ENCODE results near the gene IQCK. TPM values are rescaled to one million over a fixed set of nuclear protein-coding genes. Genes with fewer than 3 reads are reported as not detected.

The IQCK gene
- total RNA-seq, 6 experiments from 2014 or later = 2.0 to 4.7 (median 3.9) TPM

- H3K36me3 ChIP-seq = no peaks in the 10 kb centered on the region
- no peak overlapping the region for H3K27ac ChIP-seq
- TF ChIP-seq POLR2A (IDR thresholded peaks at IDR 0.05) (no peak), CTCF (IDR thresholded peaks at IDR 0.05) (no peak)
- H3K4me1 ChIP-seq = no peaks in the 10 kb centered on the region
- DNase-seq (no peak), ATAC-seq (no peak)
- WGBS (ENCODE audit: insufficient coverage, low coverage, low lambda C conversion rate, missing lambda C conversion rate) = 54% methylated on average over 1 of the region's 1 CpG
- intact Hi-C loops (cut with DNase I) = no loop called here
- no peaks in the 10 kb centered on the region for H3K9me3 ChIP-seq
- H3K27me3 ChIP-seq = no peaks in the 10 kb centered on the region
- H3K4me3 ChIP-seq = no peak overlapping the region
These were observed 36.6 kb downstream of the IQCK start for GRCh38 chr16:19754644-19755036.

GRCh38 chr16:19755268-19755667 is 37.2 kb downstream of the IQCK start:
- no peak overlapping the region for H3K4me3 ChIP-seq
- no peak for TF ChIP-seq CTCF (IDR thresholded peaks at IDR 0.05)
- no peak for TF ChIP-seq POLR2A (IDR thresholded peaks at IDR 0.05)
- no peak for DNase-seq
- no peak for ATAC-seq
- no CpG with 5 or more reads among the region's 3 CpGs for WGBS (ENCODE audit: insufficient coverage, low coverage, low lambda C conversion rate, missing lambda C conversion rate)
- H3K27me3 ChIP-seq = no peaks in the 10 kb centered on the region
- no peaks in the 10 kb centered on the region for H3K9me3 ChIP-seq
- intact Hi-C loops (cut with DNase I) = no loop called here
- no peak overlapping the region for H3K27ac ChIP-seq
- no peaks in the 10 kb centered on the region for H3K4me1 ChIP-seq
- H3K36me3 ChIP-seq = no peaks in the 10 kb centered on the region

- Histone ChIP-seq H3K27ac (no peak overlapping the region), H3K36me3 (no peaks in the 10 kb centered on the region), H3K4me3 (no peak overlapping the region), H3K27me3 (no peaks in the 10 kb centered on the region), H3K9me3 (no peaks in the 10 kb centered on the region), H3K4me1 (no peaks in the 10 kb centered on the region)
- ATAC-seq (no peak), DNase-seq (no peak)
- intact Hi-C loops (cut with DNase I) = no loop called here
- 94% methylated on average over 5 of the region's 5 CpGs for WGBS (ENCODE audit: insufficient coverage, low coverage, low lambda C conversion rate, missing lambda C conversion rate)
- no peak for TF ChIP-seq POLR2A (IDR thresholded peaks at IDR 0.05)
- no peak for TF ChIP-seq CTCF (IDR thresholded peaks at IDR 0.05)
These were observed 39.0 kb downstream of the IQCK start for GRCh38 chr16:19757026-19757425.

- Histone ChIP-seq H3K4me3 (no peak overlapping the region), H3K27me3 (no peaks in the 10 kb centered on the region), H3K36me3 (no peaks in the 10 kb centered on the region), H3K9me3 (no peaks in the 10 kb centered on the region), H3K27ac (no peak overlapping the region), H3K4me1 (no peaks in the 10 kb centered on the region)
- TF ChIP-seq POLR2A (IDR thresholded peaks at IDR 0.05) = no peak
- TF ChIP-seq CTCF (IDR thresholded peaks at IDR 0.05) = no peak
- DNase-seq = no peak
- no peak for ATAC-seq
- 54% methylated on average over 8 of the region's 8 CpGs for WGBS (ENCODE audit: insufficient coverage, low coverage, low lambda C conversion rate, missing lambda C conversion rate)
- intact Hi-C loops (cut with DNase I) = no loop called here
These were observed 39.9 kb downstream of the IQCK start for GRCh38 chr16:19757762-19758595.

Data from right lobe of liver (tissue), 6 donors.